H9 (cell line): ENCODE measurements around the gene MCU. TPM values are rescaled to one million over a fixed set of nuclear protein-coding genes. Genes with fewer than 3 reads are reported as not detected.

Experiments used
- DNase-seq: peaks from one replicate; pipeline ENCODE4 v3.0.0-alpha.2; 2017
- H2AFZ ChIP-seq: one replicate; pipeline ENCODE4 v1.6.1; 2013; ENCODE audit warnings: mild to moderate bottlenecking, low read length, control low read depth, moderate library complexity
- H2AK5ac ChIP-seq: 2 replicates; pipeline ENCODE4 v1.6.1; 2013; ENCODE audit warnings: low read length, control low read depth, mixed read lengths; ENCODE audit not compliant: insufficient read length
- H2BK120ac ChIP-seq: one replicate; pipeline ENCODE4 v1.6.1; 2013; ENCODE audit warnings: low read depth, mild to moderate bottlenecking, low read length, control low read depth, inconsistent platforms; ENCODE audit not compliant: poor library complexity, severe bottlenecking
- H2BK12ac ChIP-seq: 2 replicates; pipeline ENCODE4 v1.6.1; 2013; ENCODE audit warnings: low read length, control low read depth, mixed read lengths, low read depth; ENCODE audit not compliant: insufficient read length
- H2BK15ac ChIP-seq: 2 replicates; pipeline ENCODE4 v1.6.1; 2013; ENCODE audit warnings: low read depth, low read length, control low read depth
- H2BK20ac ChIP-seq: one replicate; pipeline ENCODE4 v1.6.1; 2013; ENCODE audit warnings: low read depth, mild to moderate bottlenecking, low read length, control low read depth, inconsistent platforms; ENCODE audit not compliant: poor library complexity, severe bottlenecking
- H2BK5ac ChIP-seq: 2 replicates; pipeline ENCODE4 v1.6.1; 2013; ENCODE audit warnings: low read length, control low read depth, mixed read lengths; ENCODE audit not compliant: insufficient read length
- H3K14ac ChIP-seq: 2 replicates; pipeline ENCODE4 v1.6.1; 2013; ENCODE audit warnings: low read length, control low read depth; ENCODE audit not compliant: insufficient read depth
- H3K18ac ChIP-seq: 2 replicates; pipeline ENCODE4 v1.6.1; 2013; ENCODE audit warnings: low read depth, mild to moderate bottlenecking, mixed read lengths, low read length, control low read depth; ENCODE audit not compliant: insufficient read length
- H3K23ac ChIP-seq: 2 replicates; pipeline ENCODE4 v1.6.1; 2013; ENCODE audit warnings: low read length, control low read depth, mixed read lengths, low read depth; ENCODE audit not compliant: insufficient read length
- H3K23me2 ChIP-seq: 2 replicates; pipeline ENCODE4 v1.6.1; 2013; ENCODE audit warnings: low read depth, mild to moderate bottlenecking, mixed read lengths, low read length, control low read depth; ENCODE audit not compliant: insufficient read length, poor library complexity, severe bottlenecking
- H3K27ac ChIP-seq: 2 replicates; pipeline ENCODE4 v1.5.1; 2013; ENCODE audit warnings: low read length, control low read depth, mixed read lengths, low read depth; ENCODE audit not compliant: insufficient read length
- H3K27me3 ChIP-seq: 2 replicates; pipeline ENCODE4 v1.6.1; 2013; ENCODE audit warnings: low read length, control low read depth, inconsistent platforms; ENCODE audit not compliant: insufficient read depth
- H3K4ac ChIP-seq: 2 replicates; pipeline ENCODE4 v1.6.1; 2013; ENCODE audit warnings: low read depth, mild to moderate bottlenecking, control low read depth, inconsistent platforms, low read length, moderate library complexity
- H3K4me1 ChIP-seq: 2 replicates; pipeline ENCODE4 v1.6.1; 2013; ENCODE audit warnings: low read length, control low read depth, inconsistent platforms; ENCODE audit not compliant: insufficient read depth
- H3K4me2 ChIP-seq: 2 replicates; pipeline ENCODE4 v1.6.1; 2013; ENCODE audit warnings: low read length, control low read depth, mixed read lengths; ENCODE audit not compliant: insufficient read length, insufficient read depth
- H3K56ac ChIP-seq: 2 replicates; pipeline ENCODE4 v1.6.1; 2013; ENCODE audit warnings: low read depth, mild to moderate bottlenecking, mixed read lengths, low read length, control low read depth; ENCODE audit not compliant: insufficient read length
- H3K79me1 ChIP-seq: 2 replicates; pipeline ENCODE4 v1.6.1; 2013; ENCODE audit warnings: low read depth, mild to moderate bottlenecking, moderate library complexity, low read length, control low read depth, inconsistent platforms; ENCODE audit not compliant: insufficient read depth, poor library complexity, severe bottlenecking
- H3K79me2 ChIP-seq: 2 replicates; pipeline ENCODE4 v1.6.1; 2013; ENCODE audit warnings: low read length, control low read depth, inconsistent platforms; ENCODE audit not compliant: insufficient read depth
- H3K9ac ChIP-seq: 2 replicates; pipeline ENCODE4 v1.6.1; 2013; ENCODE audit warnings: low read length, control low read depth, mixed read lengths; ENCODE audit not compliant: insufficient read length; ENCODE audit errors: extremely low read depth
- H3K9me3 ChIP-seq: one replicate; pipeline ENCODE4 v1.6.1; 2013; ENCODE audit warnings: low read depth, low read length, inconsistent platforms; ENCODE audit not compliant: control insufficient read depth
- H3T11ph ChIP-seq: one replicate; pipeline ENCODE4 v1.6.1; 2013; ENCODE audit warnings: mild to moderate bottlenecking, low read length, control low read depth, inconsistent platforms
- H4K20me1 ChIP-seq: one replicate; pipeline ENCODE4 v1.6.1; 2013; ENCODE audit not compliant: control insufficient read depth, insufficient read length, insufficient read depth
- H4K5ac ChIP-seq: 2 replicates; pipeline ENCODE4 v1.6.1; 2013; ENCODE audit warnings: low read depth, mild to moderate bottlenecking, mixed read lengths, low read length, control low read depth; ENCODE audit not compliant: insufficient read length
- H4K8ac ChIP-seq: replicated peaks from 2 replicates; pipeline ENCODE4 v1.6.1; 2013; ENCODE audit warnings: low read length, control low read depth, mixed read lengths, low read depth; ENCODE audit not compliant: insufficient read length
- H4K91ac ChIP-seq: 2 replicates; pipeline ENCODE4 v1.6.1; 2013; ENCODE audit warnings: low read depth, mild to moderate bottlenecking, moderate library complexity, mixed read lengths, low read length, control low read depth; ENCODE audit not compliant: insufficient read length
- H3K27ac Mint-ChIP-seq, 3 experiments: 2 replicates in 2 of 3; 3 replicates in 1 of 3; pipeline ENCODE4 v1.8.0; 2020 to 2021; ENCODE audit warnings: mixed read lengths in 3 of 3, mild to moderate bottlenecking in 1 of 3, moderate library complexity in 1 of 3
- H3K27me3 Mint-ChIP-seq: 2 replicates; pipeline ENCODE4 v1.8.0; 2021; ENCODE audit warnings: low read depth, mild to moderate bottlenecking, moderate library complexity, mixed read lengths
- H3K36me3 Mint-ChIP-seq, 3 experiments: 2 replicates in 2 of 3; 3 replicates in 1 of 3; pipeline ENCODE4 v1.8.0; 2020 to 2021; ENCODE audit warnings: low read depth in 3 of 3, mixed read lengths in 3 of 3; ENCODE audit not compliant: insufficient read depth in 1 of 3
- H3K4me1 Mint-ChIP-seq, 2 experiments: 2 replicates each; pipeline ENCODE4 v1.8.0; 2020; ENCODE audit warnings: mixed read lengths in 2 of 2
- H3K4me3 Mint-ChIP-seq, 2 experiments: 2 replicates in 1 of 2; 3 replicates in 1 of 2; pipeline ENCODE4 v1.8.0; 2020 to 2021; ENCODE audit warnings: mild to moderate bottlenecking in 2 of 2, mixed read lengths in 2 of 2, moderate library complexity in 1 of 2
- H3K9me3 Mint-ChIP-seq, 2 experiments: 2 replicates in 1 of 2; 3 replicates in 1 of 2; pipeline ENCODE4 v1.8.0; 2020; ENCODE audit warnings: mild to moderate bottlenecking in 2 of 2, mixed read lengths in 2 of 2, moderate library complexity in 1 of 2
- CTCF ChIP-seq: fragments of 200-600 bp; sonication (generic); conservative IDR thresholded peaks from 3 replicates; pipeline ENCODE4 v1.8.0; 2021; ENCODE audit warnings: antibody characterized with exemption, mild to moderate bottlenecking
- total RNA-seq: library from RNA; stranded (reverse); gene quantifications from 2 replicates; pipeline ENCODE4 v1.2.1, GENCODE V29; 2021

MCU gene
- total RNA-seq, 1 experiment from 2014 or later: 36.6 TPM

GRCh38 chr10:72855129-72855528 is 163.2 kb downstream of the MCU start:
- H3K79me1 ChIP-seq: no peaks in the 10 kb centered on the region
- Mint-ChIP-seq H3K27ac (no peak overlapping the region), H3K27me3 (no peaks in the 10 kb centered on the region), H3K4me1 (0 out of 4 replicates have a peak, but pooled peaks cover 0 to 2% of the 10 kb centered on the region in 2 experiments), H3K4me3 (no peak overlapping the region), H3K36me3 (peaks cover 10 to 26% (median 13%) of the 10 kb centered on the region in 3 experiments), H3K9me3 (peaks cover 13 to 14% of the 10 kb centered on the region in 2 experiments)
- no peak overlapping the region for H3K14ac ChIP-seq
- no peak overlapping the region for H2AFZ ChIP-seq
- H3K9me3 ChIP-seq: no peaks in the 10 kb centered on the region
- no peak overlapping the region for H4K8ac ChIP-seq
- no peak overlapping the region for H3K56ac ChIP-seq
- H3K27me3 ChIP-seq: no peaks in the 10 kb centered on the region
- no peak overlapping the region for H2BK20ac ChIP-seq
- H4K91ac ChIP-seq: no peak overlapping the region
- H3K4me2 ChIP-seq: no peak overlapping the region
- no peak for DNase-seq
- no peak overlapping the region for H2BK12ac ChIP-seq
- no peak overlapping the region for H2AK5ac ChIP-seq
- H3K23me2 ChIP-seq: no peaks in the 10 kb centered on the region
- H4K5ac ChIP-seq: no peak overlapping the region
- H4K20me1 ChIP-seq: no peaks in the 10 kb centered on the region
- no peak overlapping the region for H3K4ac ChIP-seq
- H3K79me2 ChIP-seq: no peaks in the 10 kb centered on the region
- no peak overlapping the region for H3K23ac ChIP-seq
- no peaks in the 10 kb centered on the region for H3K4me1 ChIP-seq
- no peak overlapping the region for H2BK15ac ChIP-seq
- H2BK120ac ChIP-seq: no peak overlapping the region
- H3K27ac ChIP-seq: no peak overlapping the region
- no peak for TF ChIP-seq CTCF
- H3K18ac ChIP-seq: no peak overlapping the region
- H3K9ac ChIP-seq: no peak overlapping the region
- H2BK5ac ChIP-seq: no peak overlapping the region
- no peak overlapping the region for H3T11ph ChIP-seq
